AG20443 (cell line): ENCODE measurements around the gene PSD.
"Not testable (repeated sequence)": the region's sequence is repeated elsewhere in the genome, so short reads cannot be mapped to it uniquely, and the experiment has no call there.

Experiments
- DNase-seq: peaks from one replicate; pipeline ENCODE4 v3.0.0; 2012; ENCODE audit warnings: low spot score, mixed read lengths

Gene PSD

GRCh38 chr10:102418622-102419268 is at the start of gene PSD:
TSS of gene PSD (minus strand) at chr10:102418785. CDS start at chr10:102417038, 1,747 bp downstream.
- DNase-seq, result no peak

GRCh38 chr10:102467971-102468438 is 49.4 kb upstream of the PSD start:
- no peak for DNase-seq

GRCh38 chr10:102467318-102467717 is 48.7 kb upstream of the PSD start:
- no peak for DNase-seq

GRCh38 chr10:102465466-102465865 is 46.9 kb upstream of the PSD start:
- DNase-seq, result no peak

- no peak for DNase-seq
Observed at GRCh38 chr10:102463983-102464382, 45.4 kb upstream of the PSD start.

- DNase-seq, result no peak
Observed at GRCh38 chr10:102462512-102463054, 44.0 kb upstream of the PSD start.

- peak; percentile 96 for DNase-seq
Observed at GRCh38 chr10:102461187-102462054, 42.8 kb upstream of the PSD start.

- DNase-seq, result no peak
Observed at GRCh38 chr10:102460836-102461186, 42.2 kb upstream of the PSD start.

- no peak for DNase-seq
Observed at GRCh38 chr10:102458656-102459055, 40.1 kb upstream of the PSD start.

- no peak for DNase-seq
Observed at GRCh38 chr10:102457591-102458150, 39.1 kb upstream of the PSD start.

GRCh38 chr10:102455893-102456471 is 37.4 kb upstream of the PSD start:
- DNase-seq, result peak; percentile 60

- DNase-seq, result not testable (repeated sequence)
Observed at GRCh38 chr10:102454662-102455487, 36.3 kb upstream of the PSD start.

- DNase-seq, result no peak
Observed at GRCh38 chr10:102453502-102453901, 34.9 kb upstream of the PSD start.

GRCh38 chr10:102452672-102453340 is 34.2 kb upstream of the PSD start:
- peak; percentile 71 for DNase-seq

- peak; percentile 10 for DNase-seq
Observed at GRCh38 chr10:102451105-102451969, 32.8 kb upstream of the PSD start, which contains the start of gene C10orf95. TSS of gene C10orf95 (minus strand) at chr10:102451543. CDS start at chr10:102451093, 450 bp downstream.

GRCh38 chr10:102450374-102451104 is 32.0 kb upstream of the PSD start:
- DNase-seq, result peak; percentile 94

- DNase-seq, result no peak
Observed at GRCh38 chr10:102450124-102450373, 31.5 kb upstream of the PSD start.

GRCh38 chr10:102449321-102450123 is 30.9 kb upstream of the PSD start:
- DNase-seq, result no peak
